Loucy (cell line): ENCODE measurements around the gene SORT1.
A peak's percentile ranks its signal among the peaks of the same experiment; 100 is the strongest.

Source experiments
- H2AFZ ChIP-seq: fragments of 200-600 bp; sonication (generic); 2 replicates; pipeline ENCODE4 v1.6.0; 2016; ENCODE audit warnings: antibody characterized with exemption, mild to moderate bottlenecking, low read length, moderate library complexity
- H3F3A ChIP-seq: fragments of 200-600 bp; 2 replicates; pipeline ENCODE4 v1.6.0; 2016; ENCODE audit warnings: antibody characterized with exemption, low read depth, mild to moderate bottlenecking
- H3K27me3 ChIP-seq: fragments of 200-600 bp; sonication (generic); 2 replicates; pipeline ENCODE4 v1.6.1; 2014; ENCODE audit warnings: low read length, mild to moderate bottlenecking; ENCODE audit not compliant: insufficient read depth, poor library complexity, severe bottlenecking
- H3K36me3 ChIP-seq: fragments of 200-600 bp; sonication (generic); 2 replicates; pipeline ENCODE4 v1.6.1; 2016; ENCODE audit warnings: low read length; ENCODE audit not compliant: insufficient read depth
- H3K4me1 ChIP-seq: fragments of 200-600 bp; sonication (generic); 2 replicates; pipeline ENCODE4 v1.5.1; 2014; ENCODE audit warnings: low read length, mild to moderate bottlenecking; ENCODE audit not compliant: insufficient read depth, poor library complexity, severe bottlenecking
- H3K4me2 ChIP-seq: fragments of 200-600 bp; sonication (generic); 2 replicates; pipeline ENCODE4 v1.6.0; 2014; ENCODE audit warnings: antibody characterized with exemption, low read length, low read depth, mild to moderate bottlenecking; ENCODE audit not compliant: poor library complexity, severe bottlenecking
- H3K4me3 ChIP-seq: fragments of 200-600 bp; sonication (generic); 2 replicates; pipeline ENCODE4 v1.5.1; 2014; ENCODE audit warnings: low read length, mild to moderate bottlenecking, mixed read lengths; ENCODE audit not compliant: poor library complexity, severe bottlenecking
- H3K79me2 ChIP-seq: fragments of 200-600 bp; sonication (generic); 2 replicates; pipeline ENCODE4 v1.6.1; 2014; ENCODE audit warnings: low read length; ENCODE audit not compliant: insufficient read depth
- H3K9ac ChIP-seq: fragments of 200-600 bp; sonication (generic); 2 replicates; pipeline ENCODE4 v1.6.0; 2014; ENCODE audit warnings: mild to moderate bottlenecking, low read depth, low read length, moderate library complexity; ENCODE audit not compliant: poor library complexity, severe bottlenecking
- H3K9me2 ChIP-seq: fragments of 200-600 bp; sonication (generic); replicated peaks from 2 replicates; pipeline ENCODE4 v1.6.1; 2016; ENCODE audit warnings: low read depth, low read length, mixed read lengths
- H3K9me3 ChIP-seq: fragments of 200-600 bp; sonication (generic); 2 replicates; pipeline ENCODE4 v1.6.1; 2014; ENCODE audit warnings: mild to moderate bottlenecking, antibody characterized with exemption, low read length, low read depth; ENCODE audit not compliant: insufficient read depth
- H4K20me1 ChIP-seq: fragments of 200-600 bp; sonication (generic); 2 replicates; pipeline ENCODE4 v1.6.0; 2014; ENCODE audit warnings: antibody characterized with exemption, low read length, mild to moderate bottlenecking; ENCODE audit not compliant: insufficient read depth, poor library complexity, severe bottlenecking
- EZH2phosphoT487 ChIP-seq: fragments of 200-600 bp; IDR thresholded peaks from 2 replicates; pipeline ENCODE4 v1.6.1; 2018; ENCODE audit warnings: antibody characterized with exemption, mild to moderate bottlenecking, moderate library complexity, borderline replicate concordance
- TF ChIP-seq, protein P1 (sequence below): fragments of 200-600 bp; sonication (generic); conservative IDR thresholded peaks from 2 replicates; pipeline ENCODE4 v1.5.1; 2014; ENCODE audit warnings: mild to moderate bottlenecking, antibody characterized with exemption, low read length

Gene SORT1

DNA sequence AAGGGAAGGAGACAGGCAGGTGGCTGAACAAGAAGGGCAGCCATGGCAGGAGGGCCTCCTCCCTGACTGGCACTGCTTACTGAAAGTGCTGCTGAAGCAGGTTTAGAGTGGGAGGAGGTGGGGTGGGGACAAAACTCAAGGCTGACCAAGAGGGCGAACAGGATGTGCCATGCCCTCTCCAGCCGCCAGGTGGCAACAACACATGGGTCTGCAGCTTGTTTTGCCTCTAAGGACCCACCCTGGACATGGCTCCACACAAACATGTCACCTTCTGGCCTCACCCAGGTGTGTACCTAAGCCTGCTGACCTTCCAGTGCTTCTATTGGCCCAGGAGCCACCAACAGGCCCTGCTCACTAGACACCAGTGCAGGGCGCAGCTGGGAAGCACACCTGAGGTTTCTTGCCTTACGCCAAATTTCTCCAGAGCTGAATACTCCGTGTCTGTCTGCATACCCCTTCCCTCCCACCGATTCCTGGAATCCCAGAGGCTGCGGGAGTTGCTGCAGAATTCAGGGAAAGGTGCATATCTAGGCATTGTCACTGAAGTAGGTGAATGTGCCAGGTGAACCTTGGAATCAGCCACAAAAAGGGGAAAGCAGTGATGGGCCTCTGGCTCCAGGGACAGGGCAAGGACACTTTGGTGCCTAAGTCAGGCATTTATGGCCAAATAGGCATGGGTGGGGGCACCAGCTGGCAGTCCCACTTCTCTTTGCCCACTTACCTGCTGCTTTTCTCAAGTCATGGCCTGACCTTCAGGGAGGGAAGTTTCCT lies 120.1 kb downstream of the SORT1 start:
- Histone ChIP-seq H3K27me3 (no peaks in the 10 kb centered on the region), H3K4me2 (no peak overlapping the region), H2AFZ (peak overlapping the region; percentile 35; the same call in 1 of the 2 replicates), H3K36me3 (no peaks in the 10 kb centered on the region), H3K79me2 (peaks cover 32% of the 10 kb centered on the region), H3K4me3 (no peak overlapping the region), H3K4me1 (peaks cover 29% of the 10 kb centered on the region), H3K9ac (no peak overlapping the region), H3K9me2 (no peaks in the 10 kb centered on the region), H3K9me3 (no peaks in the 10 kb centered on the region), H3F3A (no peaks in the 10 kb centered on the region), H4K20me1 (no peaks in the 10 kb centered on the region)
- TF ChIP-seq, protein P1, sequence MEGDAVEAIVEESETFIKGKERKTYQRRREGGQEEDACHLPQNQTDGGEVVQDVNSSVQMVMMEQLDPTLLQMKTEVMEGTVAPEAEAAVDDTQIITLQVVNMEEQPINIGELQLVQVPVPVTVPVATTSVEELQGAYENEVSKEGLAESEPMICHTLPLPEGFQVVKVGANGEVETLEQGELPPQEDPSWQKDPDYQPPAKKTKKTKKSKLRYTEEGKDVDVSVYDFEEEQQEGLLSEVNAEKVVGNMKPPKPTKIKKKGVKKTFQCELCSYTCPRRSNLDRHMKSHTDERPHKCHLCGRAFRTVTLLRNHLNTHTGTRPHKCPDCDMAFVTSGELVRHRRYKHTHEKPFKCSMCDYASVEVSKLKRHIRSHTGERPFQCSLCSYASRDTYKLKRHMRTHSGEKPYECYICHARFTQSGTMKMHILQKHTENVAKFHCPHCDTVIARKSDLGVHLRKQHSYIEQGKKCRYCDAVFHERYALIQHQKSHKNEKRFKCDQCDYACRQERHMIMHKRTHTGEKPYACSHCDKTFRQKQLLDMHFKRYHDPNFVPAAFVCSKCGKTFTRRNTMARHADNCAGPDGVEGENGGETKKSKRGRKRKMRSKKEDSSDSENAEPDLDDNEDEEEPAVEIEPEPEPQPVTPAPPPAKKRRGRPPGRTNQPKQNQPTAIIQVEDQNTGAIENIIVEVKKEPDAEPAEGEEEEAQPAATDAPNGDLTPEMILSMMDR, result peak; percentile 91
- no peak for TF ChIP-seq EZH2phosphoT487

DNA sequence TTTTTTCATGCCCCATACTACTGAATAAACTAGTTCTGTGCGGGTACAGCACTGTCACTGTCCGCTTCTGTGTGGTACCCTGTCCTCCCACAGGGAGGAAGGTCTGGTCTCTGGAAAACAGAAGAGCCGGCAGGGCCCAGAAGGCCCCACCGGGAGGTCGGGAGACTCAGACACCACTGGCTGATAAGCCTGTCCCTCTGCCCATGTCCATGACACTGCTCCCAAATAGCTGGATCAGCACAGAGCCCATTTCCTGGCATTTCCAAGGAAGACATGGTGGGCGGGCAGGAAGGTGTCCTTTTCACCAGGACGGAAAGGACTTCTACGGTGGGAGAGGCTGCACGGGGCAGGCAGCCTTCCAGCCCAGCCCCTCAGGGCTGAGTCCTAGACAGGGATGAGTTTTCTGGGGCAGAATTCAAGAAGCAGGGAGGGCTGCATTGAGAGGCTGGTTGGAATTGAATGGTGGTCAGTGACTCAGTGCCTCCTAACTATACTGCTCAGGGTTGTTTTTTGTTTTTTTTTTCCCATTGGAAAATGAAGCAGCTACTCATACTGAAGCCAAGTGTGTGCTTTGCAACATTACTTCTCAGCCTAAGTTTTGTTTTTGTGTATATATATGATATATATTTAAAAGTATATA lies 121.9 kb downstream of the SORT1 start:
- no peaks in the 10 kb centered on the region for H3K9me2 ChIP-seq
- H2AFZ ChIP-seq, result no peak overlapping the region
- H3F3A ChIP-seq, result no peaks in the 10 kb centered on the region
- TF ChIP-seq, protein P1, result no peak
- TF ChIP-seq EZH2phosphoT487, result no peak
- no peak overlapping the region for H3K4me2 ChIP-seq
- H3K9ac ChIP-seq, result no peak overlapping the region
- no peaks in the 10 kb centered on the region for H4K20me1 ChIP-seq
- H3K4me3 ChIP-seq, result no peak overlapping the region
- H3K9me3 ChIP-seq, result no peaks in the 10 kb centered on the region
- peaks cover 14% of the 10 kb centered on the region for H3K4me1 ChIP-seq
- no peaks in the 10 kb centered on the region for H3K36me3 ChIP-seq
- no peaks in the 10 kb centered on the region for H3K27me3 ChIP-seq
- peaks cover 14% of the 10 kb centered on the region for H3K79me2 ChIP-seq

- H2AFZ ChIP-seq, result no peak overlapping the region
- TF ChIP-seq EZH2phosphoT487, result no peak
- no peak overlapping the region for H3K4me3 ChIP-seq
- peaks cover 4% of the 10 kb centered on the region for H3K4me1 ChIP-seq
- H3K27me3 ChIP-seq, result no peaks in the 10 kb centered on the region
- no peaks in the 10 kb centered on the region for H4K20me1 ChIP-seq
- H3K36me3 ChIP-seq, result no peaks in the 10 kb centered on the region
- H3K9me2 ChIP-seq, result no peaks in the 10 kb centered on the region
- H3K79me2 ChIP-seq, result peaks cover 4% of the 10 kb centered on the region; the same call in 1 of the 2 replicates
- no peak overlapping the region for H3K9ac ChIP-seq
- no peak overlapping the region for H3K4me2 ChIP-seq
- H3F3A ChIP-seq, result no peaks in the 10 kb centered on the region
- no peaks in the 10 kb centered on the region for H3K9me3 ChIP-seq
Measured at GRCh38 chr1:109274533-109275476, 122.9 kb downstream of the SORT1 start.
